ENCODE data around the gene TUBG1. TPM values are rescaled to one million over a fixed set of nuclear protein-coding genes. Genes with fewer than 3 reads are reported as not detected.
A peak's percentile ranks its signal among the peaks of the same experiment; 100 is the strongest.
"Not testable (repeated sequence)": the region's sequence is repeated elsewhere in the genome, so short reads cannot be mapped to it uniquely, and the experiment has no call there.

Gene TUBG1
- total RNA-seq, 1 donor from 2014 or later: 33.9 TPM

- H3K4me1 ChIP-seq: peaks cover 22% of the 10 kb centered on the region
- intact Hi-C loops (cut with DNase I): no loop called here
Measured at GRCh38 chr17:42612013-42612412, 2.5 kb downstream of the TUBG1 start.

DNA sequence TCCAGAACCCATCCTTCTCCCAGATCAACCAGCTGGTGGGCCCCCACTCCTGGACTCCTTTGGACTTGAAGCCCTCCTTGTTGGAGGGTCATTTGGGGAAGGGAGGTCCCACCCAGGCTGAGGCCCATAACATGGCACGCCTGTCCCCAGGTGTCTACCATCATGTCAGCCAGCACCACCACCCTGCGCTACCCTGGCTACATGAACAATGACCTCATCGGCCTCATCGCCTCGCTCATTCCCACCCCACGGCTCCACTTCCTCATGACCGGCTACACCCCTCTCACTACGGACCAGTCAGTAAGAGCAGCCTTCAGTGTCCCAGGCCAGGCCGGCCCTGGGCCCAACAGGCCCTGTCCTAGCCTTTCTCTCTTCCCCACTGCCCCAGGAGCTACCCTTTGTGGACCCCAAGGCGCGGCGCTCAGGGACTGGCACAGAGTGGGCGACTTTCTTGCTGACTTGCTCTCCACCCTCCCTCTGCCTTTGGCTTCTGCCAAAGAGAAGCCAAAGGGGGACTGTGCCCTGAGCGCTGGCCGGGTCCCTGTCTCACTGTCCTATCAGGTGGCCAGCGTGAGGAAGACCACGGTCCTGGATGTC lies 4.3 kb downstream of the TUBG1 start:
- Histone ChIP-seq H3K4me3 (no peak overlapping the region), H3K36me3 (peaks cover 0 to 38% of the 10 kb centered on the region in 2 donors), H3K4me1 (peaks cover 16% of the 10 kb centered on the region), H3K9me3 (no peaks in the 10 kb centered on the region), H3K27me3 (no peaks in the 10 kb centered on the region), H3K27ac (no peak overlapping the region)
- intact Hi-C loops (cut with DNase I): no loop called here
- TF ChIP-seq POLR2AphosphoS5 (IDR thresholded peaks at IDR 0.05; ENCODE audit: insufficient read depth in 1 of 2, low read depth in 1 of 2) (no peak), POLR2A (IDR thresholded peaks at IDR 0.05) (no peak)
- TF ChIP-seq, protein P1, sequence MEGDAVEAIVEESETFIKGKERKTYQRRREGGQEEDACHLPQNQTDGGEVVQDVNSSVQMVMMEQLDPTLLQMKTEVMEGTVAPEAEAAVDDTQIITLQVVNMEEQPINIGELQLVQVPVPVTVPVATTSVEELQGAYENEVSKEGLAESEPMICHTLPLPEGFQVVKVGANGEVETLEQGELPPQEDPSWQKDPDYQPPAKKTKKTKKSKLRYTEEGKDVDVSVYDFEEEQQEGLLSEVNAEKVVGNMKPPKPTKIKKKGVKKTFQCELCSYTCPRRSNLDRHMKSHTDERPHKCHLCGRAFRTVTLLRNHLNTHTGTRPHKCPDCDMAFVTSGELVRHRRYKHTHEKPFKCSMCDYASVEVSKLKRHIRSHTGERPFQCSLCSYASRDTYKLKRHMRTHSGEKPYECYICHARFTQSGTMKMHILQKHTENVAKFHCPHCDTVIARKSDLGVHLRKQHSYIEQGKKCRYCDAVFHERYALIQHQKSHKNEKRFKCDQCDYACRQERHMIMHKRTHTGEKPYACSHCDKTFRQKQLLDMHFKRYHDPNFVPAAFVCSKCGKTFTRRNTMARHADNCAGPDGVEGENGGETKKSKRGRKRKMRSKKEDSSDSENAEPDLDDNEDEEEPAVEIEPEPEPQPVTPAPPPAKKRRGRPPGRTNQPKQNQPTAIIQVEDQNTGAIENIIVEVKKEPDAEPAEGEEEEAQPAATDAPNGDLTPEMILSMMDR (IDR thresholded peaks at IDR 0.05): no peak
- DNase-seq (ENCODE audit: extremely low spot score in 2 of 2): no peak

More at GRCh38 chr17:42612013-42612412, 2.5 kb downstream of the TUBG1 start:
- H3K36me3 ChIP-seq: peaks cover 0 to 38% of the 10 kb centered on the region in 2 donors
- no peak overlapping the region for H3K4me3 ChIP-seq
- no peak for DNase-seq (ENCODE audit: extremely low spot score in 2 of 2)
- H3K27ac ChIP-seq: no peak overlapping the region
- H3K27me3 ChIP-seq: no peaks in the 10 kb centered on the region
- TF ChIP-seq POLR2AphosphoS5 (IDR thresholded peaks at IDR 0.05; ENCODE audit: insufficient read depth in 1 of 2, low read depth in 1 of 2): no peak
- TF ChIP-seq, protein P1 (IDR thresholded peaks at IDR 0.05): no peak
- no peak for TF ChIP-seq POLR2A (IDR thresholded peaks at IDR 0.05)
- no peaks in the 10 kb centered on the region for H3K9me3 ChIP-seq

GRCh38 chr17:42617956-42618431 lies 8.5 kb downstream of the TUBG1 start:
- Histone ChIP-seq H3K27ac (no peak overlapping the region), H3K4me3 (no peak overlapping the region), H3K36me3 (peaks cover 0 to 28% of the 10 kb centered on the region in 2 donors), H3K4me1 (peaks cover 10% of the 10 kb centered on the region), H3K27me3 (no peaks in the 10 kb centered on the region), H3K9me3 (no peaks in the 10 kb centered on the region)
- intact Hi-C loops (cut with DNase I): no loop called here
- TF ChIP-seq POLR2AphosphoS5 (IDR thresholded peaks at IDR 0.05; ENCODE audit: insufficient read depth in 1 of 2, low read depth in 1 of 2) (no peak), POLR2A (IDR thresholded peaks at IDR 0.05) (no peak)
- TF ChIP-seq, protein P1 (IDR thresholded peaks at IDR 0.05): no peak
- DNase-seq (ENCODE audit: extremely low spot score in 2 of 2): no peak

DNA sequence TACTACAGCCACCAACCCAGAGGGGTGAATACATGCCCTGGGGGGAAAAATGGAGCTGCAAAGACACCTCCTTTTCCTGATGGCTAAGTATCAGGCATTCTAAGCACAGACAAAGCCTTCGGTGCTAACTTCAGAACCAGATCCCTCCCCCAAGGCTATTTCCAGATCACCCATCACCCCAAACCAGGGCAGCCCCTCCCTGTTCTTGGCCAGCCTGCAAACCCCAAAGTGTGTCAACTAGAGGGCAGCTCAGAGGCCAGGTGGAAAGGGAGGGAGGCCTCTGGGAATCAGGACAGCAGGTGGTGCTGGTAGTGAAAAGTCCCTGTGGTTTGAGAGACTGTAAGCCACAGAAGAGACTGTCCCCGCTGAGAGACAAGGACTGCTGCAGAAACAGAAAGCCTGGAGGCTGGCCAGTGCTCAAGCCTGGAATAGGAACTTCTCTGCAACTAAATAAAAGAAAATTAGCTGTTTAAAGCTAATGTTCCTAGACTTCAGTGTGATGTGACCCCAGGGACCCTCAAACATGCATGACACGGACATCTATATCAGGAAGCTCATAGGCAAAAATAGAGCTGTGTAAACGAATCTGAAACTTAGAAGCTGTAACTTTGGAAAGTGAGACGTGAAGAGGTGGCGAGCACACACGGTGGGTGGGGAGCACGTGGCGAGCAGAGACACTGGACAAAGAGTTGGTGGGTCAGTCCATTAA lies 9.1 kb downstream of the TUBG1 start:
- no peak for DNase-seq (ENCODE audit: extremely low spot score in 2 of 2)

DNA sequence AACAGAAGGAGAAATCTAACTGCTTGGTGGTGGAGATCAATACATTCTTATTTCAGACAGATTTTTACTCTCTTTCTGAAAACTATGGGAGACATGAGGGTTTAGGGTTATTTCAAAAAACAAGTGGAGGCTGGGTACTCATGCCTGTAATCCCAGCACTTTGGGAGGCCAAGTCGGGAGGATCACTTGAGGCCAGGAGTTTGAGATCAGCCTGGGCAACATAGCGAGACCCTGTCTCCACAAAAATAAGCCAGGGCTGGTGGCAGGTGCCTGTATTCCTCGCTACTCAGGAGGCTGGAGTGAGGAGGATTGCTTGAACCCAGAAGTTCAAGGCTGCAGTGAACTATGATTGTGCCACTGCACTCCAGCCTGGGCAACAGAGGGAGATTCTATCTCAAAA lies 12.5 kb downstream of the TUBG1 start:
- H3K27me3 ChIP-seq; intact Hi-C loops (cut with DNase I); H3K4me3 ChIP-seq; H3K36me3 ChIP-seq; DNase-seq (ENCODE audit: extremely low spot score in 2 of 2); H3K27ac ChIP-seq; H3K9me3 ChIP-seq: not testable (repeated sequence)
- peaks cover 15% of the 10 kb centered on the region for H3K4me1 ChIP-seq

More for the DNA sequence above, 9.1 kb downstream of the TUBG1 start:
- Histone ChIP-seq H3K9me3 (no peaks in the 10 kb centered on the region), H3K4me3 (no peak overlapping the region), H3K27me3 (no peaks in the 10 kb centered on the region), H3K27ac (no peak overlapping the region), H3K36me3 (peaks cover 0 to 22% of the 10 kb centered on the region in 2 donors), H3K4me1 (peaks cover 10% of the 10 kb centered on the region)
- TF ChIP-seq POLR2AphosphoS5 (IDR thresholded peaks at IDR 0.05; ENCODE audit: insufficient read depth in 1 of 2, low read depth in 1 of 2) (peak in 1 of 2 donors; percentile 36), POLR2A (IDR thresholded peaks at IDR 0.05) (no peak)
- TF ChIP-seq, protein P1 (IDR thresholded peaks at IDR 0.05): no peak
- intact Hi-C loops (cut with DNase I): no loop called here
